MCF 10A (cell line): Measurements from ENCODE around the gene GPX3. TPM values are rescaled to one million over a fixed set of nuclear protein-coding genes. Genes with fewer than 3 reads are reported as not detected.

Experiments used
- BruUV-seq: library from RNA; stranded (reverse); fragments of 400-500 nt; replicated peaks from 2 replicates; lab custom pipeline; 2021; lab: Mats Ljungman, UMichigan
- CTCF ChIA-PET: fragments of 300-600 bp; sonication (Branson Sonifier 250); formaldehyde crosslinking; extraction: SDS; loops from one replicate; lab custom pipeline; 2021; ENCODE audit warnings: antibody characterized with exemption, inconsistent platforms; lab: Yijun Ruan, JAX
- POLR2A ChIA-PET: fragments of 300-600, 350-650 bp; sonication (Branson Sonifier 250); formaldehyde crosslinking; extraction: SDS; loops from one replicate; lab custom pipeline; 2020; ENCODE audit warnings: antibody characterized with exemption, inconsistent platforms; lab: Yijun Ruan, JAX
- DNase-seq: peaks from one replicate; pipeline ENCODE4 v3.0.0-alpha.2; 2018; ENCODE audit not compliant: unreplicated experiment
- H3K27ac Mint-ChIP-seq: one replicate; pipeline ENCODE4 v1.8.0; 2022; ENCODE audit warnings: mild to moderate bottlenecking, low read depth, mixed read lengths; ENCODE audit not compliant: unreplicated experiment
- H3K27me3 Mint-ChIP-seq: one replicate; pipeline ENCODE4 v1.8.0; 2022; ENCODE audit warnings: mixed read lengths; ENCODE audit not compliant: insufficient read depth, unreplicated experiment
- H3K36me3 Mint-ChIP-seq: one replicate; pipeline ENCODE4 v1.8.0; 2022; ENCODE audit warnings: mild to moderate bottlenecking, moderate library complexity, mixed read lengths; ENCODE audit not compliant: insufficient read depth, unreplicated experiment
- H3K4me1 Mint-ChIP-seq: one replicate; pipeline ENCODE4 v1.8.0; 2022; ENCODE audit warnings: mixed read lengths; ENCODE audit not compliant: insufficient read depth, unreplicated experiment
- H3K4me3 Mint-ChIP-seq: one replicate; pipeline ENCODE4 v1.8.0; 2022; ENCODE audit warnings: mild to moderate bottlenecking, moderate library complexity, mixed read lengths; ENCODE audit not compliant: unreplicated experiment
- H3K9me3 Mint-ChIP-seq: one replicate; pipeline ENCODE4 v1.8.0; 2022; ENCODE audit warnings: mixed read lengths; ENCODE audit not compliant: unreplicated experiment
- intact Hi-C: fragments of 100-400 bp; cut with micrococcal nuclease; formaldehyde crosslinking; loops from 2 replicates; pipeline ENCODE4 v1.14.1; 2022
- total RNA-seq: library from RNA; stranded (reverse); gene quantifications from 2 replicates; pipeline ENCODE4 v1.2.3, GENCODE V29; 2022
- TF ChIP-seq, protein P1 (sequence below): fragments of 200-600 bp; IDR thresholded peaks from one replicate; pipeline ENCODE4 v1.8.0; 2022; ENCODE audit warnings: antibody characterized with exemption, mild to moderate bottlenecking; ENCODE audit not compliant: unreplicated experiment

GPX3 gene
- total RNA-seq, 1 experiment from 2014 or later = not detected

DNA sequence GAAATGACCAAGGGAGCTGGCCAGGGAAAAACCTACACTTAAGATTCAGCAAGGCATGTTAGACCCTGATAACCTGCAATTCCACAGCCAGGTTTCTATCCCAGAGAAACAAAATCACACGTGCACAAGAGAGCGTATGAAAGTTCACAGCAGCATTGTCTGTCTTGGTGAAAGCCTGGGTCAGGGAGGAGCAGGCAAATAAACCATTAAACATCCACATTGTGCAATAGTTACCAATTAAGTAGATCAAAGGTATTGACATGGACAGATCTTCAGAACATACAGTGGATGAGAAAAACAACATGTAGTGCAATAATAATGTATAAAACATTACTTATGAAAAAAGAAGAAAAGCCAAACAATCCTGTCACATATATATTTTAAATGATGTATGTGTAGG is 15.9 kb upstream of the GPX3 start:
- H3K27me3 Mint-ChIP-seq = no peaks in the 10 kb centered on the region
- no peaks in the 10 kb centered on the region for H3K9me3 Mint-ChIP-seq
- no peaks in the 10 kb centered on the region for H3K36me3 Mint-ChIP-seq
- ChIA-PET POLR2A (interaction anchor here (0.6 to 0.7 kb wide), 2 partner anchors 13 to 24 kb away, joined by 3 read pairs; no protein-coding TSS in a partner anchor), CTCF (interaction anchor here (0.6 to 16.9 kb wide), 10 partner anchors 9 to 1102 kb away, joined by 3 to 394 read pairs (median 4); no protein-coding TSS in a partner anchor)
- intact Hi-C loops = loop anchor here (10.0 kb wide), 1 partner anchor 520 kb away; no protein-coding TSS in a partner anchor
- no peak for DNase-seq
- no peaks in the 10 kb centered on the region for H3K4me1 Mint-ChIP-seq
- no peak overlapping the region for H3K4me3 Mint-ChIP-seq
- H3K27ac Mint-ChIP-seq = no peak overlapping the region
- TF ChIP-seq, protein P1, sequence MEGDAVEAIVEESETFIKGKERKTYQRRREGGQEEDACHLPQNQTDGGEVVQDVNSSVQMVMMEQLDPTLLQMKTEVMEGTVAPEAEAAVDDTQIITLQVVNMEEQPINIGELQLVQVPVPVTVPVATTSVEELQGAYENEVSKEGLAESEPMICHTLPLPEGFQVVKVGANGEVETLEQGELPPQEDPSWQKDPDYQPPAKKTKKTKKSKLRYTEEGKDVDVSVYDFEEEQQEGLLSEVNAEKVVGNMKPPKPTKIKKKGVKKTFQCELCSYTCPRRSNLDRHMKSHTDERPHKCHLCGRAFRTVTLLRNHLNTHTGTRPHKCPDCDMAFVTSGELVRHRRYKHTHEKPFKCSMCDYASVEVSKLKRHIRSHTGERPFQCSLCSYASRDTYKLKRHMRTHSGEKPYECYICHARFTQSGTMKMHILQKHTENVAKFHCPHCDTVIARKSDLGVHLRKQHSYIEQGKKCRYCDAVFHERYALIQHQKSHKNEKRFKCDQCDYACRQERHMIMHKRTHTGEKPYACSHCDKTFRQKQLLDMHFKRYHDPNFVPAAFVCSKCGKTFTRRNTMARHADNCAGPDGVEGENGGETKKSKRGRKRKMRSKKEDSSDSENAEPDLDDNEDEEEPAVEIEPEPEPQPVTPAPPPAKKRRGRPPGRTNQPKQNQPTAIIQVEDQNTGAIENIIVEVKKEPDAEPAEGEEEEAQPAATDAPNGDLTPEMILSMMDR = no peak
- no TSS peak for BruUV-seq

DNA sequence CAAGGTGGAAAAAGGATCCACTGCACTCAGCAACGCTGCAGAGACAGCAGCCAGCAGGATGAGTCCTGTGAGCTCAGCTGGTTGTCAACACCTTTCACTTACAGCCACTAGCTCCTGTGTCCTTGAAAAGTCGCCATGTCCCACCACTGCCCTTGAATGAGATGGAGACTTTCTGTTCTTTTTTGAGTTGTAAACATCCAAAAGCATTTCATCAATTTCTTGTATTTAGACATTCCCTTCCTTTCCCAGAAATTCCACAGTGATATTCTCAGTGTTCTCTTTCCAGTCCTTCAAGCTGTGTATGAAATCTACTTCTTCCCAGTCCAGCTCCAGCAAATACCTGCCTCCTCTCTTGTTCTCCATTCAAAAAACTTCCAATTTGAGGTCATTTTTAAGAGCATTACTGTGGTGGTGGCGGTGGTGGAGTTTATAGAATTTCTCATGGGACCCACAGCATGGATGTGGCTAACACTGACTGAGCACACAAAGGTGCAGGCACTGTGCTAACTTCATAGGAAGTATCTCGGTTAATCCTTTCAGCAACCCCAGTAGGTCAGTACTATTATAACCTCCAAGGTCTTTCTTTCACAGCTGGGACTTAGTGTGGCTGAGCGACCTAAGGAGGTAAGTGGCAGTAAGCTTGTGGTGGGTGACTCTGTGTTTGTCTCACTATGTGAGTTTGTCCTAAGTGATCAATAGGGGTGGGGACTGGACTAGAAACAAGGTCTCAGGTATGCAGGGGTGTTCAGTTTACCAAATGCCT is 15.0 kb upstream of the GPX3 start:
- Mint-ChIP-seq H3K27me3 (no peaks in the 10 kb centered on the region), H3K4me1 (no peaks in the 10 kb centered on the region), H3K4me3 (no peak overlapping the region), H3K27ac (no peak overlapping the region), H3K9me3 (no peaks in the 10 kb centered on the region), H3K36me3 (no peaks in the 10 kb centered on the region)
- ChIA-PET POLR2A (interaction anchor here (0.6 to 0.7 kb wide), 3 partner anchors 12 to 112 kb away, joined by 3 read pairs; no protein-coding TSS in a partner anchor), CTCF (interaction anchor here (0.8 to 16.9 kb wide), 13 partner anchors 8 to 234 kb away, joined by 3 to 394 read pairs (median 5); partner anchors contain the start of gene TNIP1)
- TF ChIP-seq, protein P1 = no peak
- intact Hi-C loops = loop anchor here (10.0 kb wide), 1 partner anchor 519 kb away; no protein-coding TSS in a partner anchor
- no peak for DNase-seq
- no TSS peak for BruUV-seq

DNA sequence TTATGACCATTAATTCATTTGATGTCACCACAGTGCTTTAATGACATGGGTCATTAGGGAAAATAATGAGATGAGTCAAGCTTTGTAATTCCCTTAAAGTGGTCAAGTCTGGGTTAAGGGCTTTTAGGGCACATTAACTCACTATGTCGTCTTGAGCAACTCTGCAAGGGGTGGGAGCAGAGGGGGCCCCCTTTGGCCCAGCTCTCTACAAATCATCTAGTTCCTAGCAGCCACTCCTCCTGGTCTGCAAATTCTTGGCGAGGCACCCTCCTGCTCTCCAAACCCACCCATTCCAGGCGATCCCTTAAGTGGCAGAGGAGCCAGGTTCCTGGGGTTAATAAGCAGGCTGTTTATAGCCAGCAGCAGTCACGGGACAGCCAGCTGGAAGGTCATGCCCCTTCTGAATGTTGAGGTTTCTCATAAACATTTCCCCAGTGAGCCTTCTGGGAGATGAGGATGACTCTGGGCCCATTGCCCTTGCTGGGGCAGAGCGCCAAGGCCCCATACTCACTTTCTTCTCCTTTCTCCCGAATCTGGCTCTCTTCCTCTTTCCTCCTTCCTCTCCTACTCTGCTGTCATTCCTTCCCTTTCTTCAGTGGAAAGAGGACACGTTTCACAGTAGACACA is 14.3 kb upstream of the GPX3 start:
- no peaks in the 10 kb centered on the region for H3K36me3 Mint-ChIP-seq
- intact Hi-C loops = loop anchor here (10.0 kb wide), 1 partner anchor 519 kb away; no protein-coding TSS in a partner anchor
- H3K27me3 Mint-ChIP-seq = peaks cover 2% of the 10 kb centered on the region
- TF ChIP-seq, protein P1 = no peak
- no peak overlapping the region for H3K27ac Mint-ChIP-seq
- H3K4me1 Mint-ChIP-seq = no peaks in the 10 kb centered on the region
- H3K9me3 Mint-ChIP-seq = no peaks in the 10 kb centered on the region
- POLR2A ChIA-PET = interaction anchor here (0.7 kb wide), 1 partner anchor 227 kb away, joined by 3 read pairs; the partner anchor contains the start of gene SMIM3
- no TSS peak for BruUV-seq
- H3K4me3 Mint-ChIP-seq = no peak overlapping the region
- CTCF ChIA-PET = interaction anchor here (1.0 to 16.9 kb wide), 7 partner anchors 19 to 233 kb away, joined by 3 to 394 read pairs (median 5); partner anchors contain the start of gene TNIP1
- no peak for DNase-seq
